GM12878 (cell line): ENCODE data around the gene BTF3. TPM values are rescaled to one million over a fixed set of nuclear protein-coding genes. Genes with fewer than 3 reads are reported as not detected.

Experiments
- ATAC-seq: fragments of 200-7000 bp; cut with Tn5 transposase; 3 replicates; pipeline ENCODE4 v1.9.1; 2020; ENCODE audit warnings: mild to moderate bottlenecking, moderate library complexity
- BruUV-seq: library from RNA; stranded (reverse); fragments of 400-500 nt; replicated peaks from 2 replicates; lab custom pipeline; 2021; lab: Mats Ljungman, UMichigan
- CTCF ChIA-PET: fragments of 300-600 bp; sonication (Branson Sonifier 250); formaldehyde crosslinking; extraction: SDS; loops from one replicate; lab custom pipeline; 2021; ENCODE audit warnings: inconsistent platforms; lab: Yijun Ruan, JAX
- POLR2A ChIA-PET: fragments of 350-600 bp; formaldehyde crosslinking; extraction: SDS; loops from one replicate; lab custom pipeline; 2021; ENCODE audit warnings: inconsistent platforms; lab: Charles Lee
- RAD21 ChIA-PET: fragments of 300-600 bp; sonication (Branson Sonifier 250); formaldehyde crosslinking; loops from one replicate; lab custom pipeline; 2023; ENCODE audit warnings: antibody characterized with exemption; ENCODE audit not compliant: unreplicated experiment; lab: Charles Lee
- SMC1A ChIA-PET: fragments of 300-600 bp; sonication (Branson Sonifier 250); formaldehyde crosslinking; loops from one replicate; lab custom pipeline; 2023; ENCODE audit not compliant: unreplicated experiment, uncharacterized antibody; lab: Charles Lee
- DNase-seq: peaks from one replicate; pipeline ENCODE4 v3.0.0-alpha.2; 2011; ENCODE audit warnings: low read depth, low spot score
- FAIRE-seq: peaks from 3 replicates; lab custom pipeline; 2011; peaks lifted over from hg19 to GRCh38; lab: Jason Lieb, UNC
- H2AFZ ChIP-seq: 2 replicates; pipeline ENCODE4 v1.6.0; 2011; ENCODE audit warnings: low read depth, low read length, control low read depth; ENCODE audit not compliant: control insufficient read depth
- H3K27ac ChIP-seq: 2 replicates; pipeline ENCODE4 v1.5.1; 2011; ENCODE audit warnings: control low read depth; ENCODE audit not compliant: control insufficient read depth, insufficient read depth
- H3K27me3 ChIP-seq, 2 experiments: replicated peaks in 1 of 2; 2 replicates each; pipeline versions ENCODE4 v1.6.0 to v1.6.1; 2011; ENCODE audit warnings: low read length in 1 of 2; ENCODE audit not compliant: control insufficient read depth in 2 of 2, insufficient read depth in 2 of 2
- H3K36me3 ChIP-seq, 2 experiments: 2 replicates each; pipeline ENCODE4 v1.5.1; 2011; ENCODE audit warnings: low read length in 1 of 2; ENCODE audit not compliant: control insufficient read depth in 2 of 2, insufficient read depth in 2 of 2
- H3K4me1 ChIP-seq: 2 replicates; pipeline ENCODE4 v1.6.1; 2011; ENCODE audit warnings: mild to moderate bottlenecking, low read length, moderate library complexity, mixed read lengths; ENCODE audit not compliant: control insufficient read depth, insufficient read depth
- H3K4me2 ChIP-seq: 2 replicates; pipeline ENCODE4 v1.6.0; 2011; ENCODE audit warnings: control low read depth; ENCODE audit not compliant: control insufficient read depth, insufficient read depth
- H3K4me3 ChIP-seq: fragments of 200-600 bp; sonication (generic); 2 replicates; pipeline ENCODE4 v1.5.1; 2016
- H3K79me2 ChIP-seq: 2 replicates; pipeline ENCODE4 v1.6.0; 2011; ENCODE audit warnings: low read length; ENCODE audit not compliant: control insufficient read depth, insufficient read depth
- H3K9ac ChIP-seq: 2 replicates; pipeline ENCODE4 v1.8.0; 2011; ENCODE audit warnings: low read length, control low read depth, mixed read lengths; ENCODE audit not compliant: control insufficient read depth, insufficient read depth
- H3K9me3 ChIP-seq: replicated peaks from 3 replicates; pipeline ENCODE4 v1.5.1; 2011; ENCODE audit warnings: mild to moderate bottlenecking, low read length; ENCODE audit not compliant: control insufficient read depth, insufficient read depth
- H4K20me1 ChIP-seq: 2 replicates; pipeline ENCODE4 v1.6.0; 2011; ENCODE audit not compliant: control insufficient read depth, insufficient read depth
- ETV6 ChIP-seq, 2 experiments: fragments of 450-650 bp in 1 of 2; IDR thresholded peaks in 1 of 2; conservative IDR thresholded peaks in 1 of 2; 2 replicates each; pipeline ENCODE4 v1.6.1; 2014; ENCODE audit warnings: antibody characterized with exemption in 1 of 2, borderline replicate concordance in 1 of 2, low read depth in 1 of 2, mild to moderate bottlenecking in 1 of 2, moderate library complexity in 1 of 2
- FOXK2 ChIP-seq: fragments of 450-650 bp; IDR thresholded peaks from 2 replicates; pipeline ENCODE4 v1.6.1; 2017; ENCODE audit warnings: mild to moderate bottlenecking, moderate library complexity
- KLF5 ChIP-seq: fragments of 450-650 bp; IDR thresholded peaks from 2 replicates; pipeline ENCODE4 v1.6.1; 2014; ENCODE audit warnings: mild to moderate bottlenecking; ENCODE audit not compliant: partially characterized antibody
- NBN ChIP-seq: fragments of 450-650 bp; IDR thresholded peaks from 2 replicates; pipeline ENCODE4 v1.6.1; 2016
- NFXL1 ChIP-seq: fragments of 450-650 bp; IDR thresholded peaks from 2 replicates; pipeline ENCODE4 v1.6.1; 2017; ENCODE audit warnings: antibody characterized with exemption, mild to moderate bottlenecking, borderline replicate concordance
- NR2F1 ChIP-seq: fragments of 450-650 bp; conservative IDR thresholded peaks from 2 replicates; pipeline ENCODE4 v1.6.1; 2017; ENCODE audit warnings: mild to moderate bottlenecking
- POU2F2 ChIP-seq: IDR thresholded peaks from 3 replicates; pipeline ENCODE4 v1.6.1; 2011; ENCODE audit warnings: low read depth, mild to moderate bottlenecking, low read length, borderline replicate concordance
- SIX5 ChIP-seq: IDR thresholded peaks from 2 replicates; pipeline ENCODE4 v1.6.1; 2011; ENCODE audit warnings: mild to moderate bottlenecking, low read depth, low read length, moderate library complexity; ENCODE audit not compliant: severe bottlenecking
- SRF ChIP-seq, 2 experiments: IDR thresholded peaks; 2 replicates each; pipeline ENCODE4 v1.6.1; 2011; ENCODE audit warnings: low read depth in 2 of 2, low read length in 2 of 2, mild to moderate bottlenecking in 1 of 2, moderate library complexity in 1 of 2
- TAF1 ChIP-seq: IDR thresholded peaks from 2 replicates; pipeline ENCODE4 v1.6.1; 2011; ENCODE audit warnings: mild to moderate bottlenecking, low read depth, low read length, borderline replicate concordance
- ZBED1 ChIP-seq: IDR thresholded peaks from 2 replicates; pipeline ENCODE4 v1.6.1; 2016; ENCODE audit warnings: borderline replicate concordance
- ZNF217 ChIP-seq: fragments of 450-650 bp; IDR thresholded peaks from 2 replicates; pipeline ENCODE4 v1.6.1; 2017; ENCODE audit warnings: antibody characterized with exemption, mild to moderate bottlenecking
- WGBS: methylation state at CpG from one replicate; pipeline ENCODE4 v1.1.6; 2016; ENCODE audit warnings: low lambda C conversion rate; ENCODE audit not compliant: insufficient replicate concordance, insufficient coverage; ENCODE audit errors: missing lambda C conversion rate; 5-methylcytosine and 5-hydroxymethylcytosine counted together
- in situ Hi-C: fragments of 300-500 bp; cut with MboI; formaldehyde crosslinking; loops from 9 replicates; pipeline ENCODE4 v1.14.3; 2018; ENCODE audit warnings: mixed read lengths
- intact Hi-C: fragments of 100-400 bp; cut with micrococcal nuclease; formaldehyde crosslinking; loops from one replicate; pipeline ENCODE4 v1.14.2; 2022; ENCODE audit not compliant: unreplicated experiment
- polyA plus RNA-seq, 11 experiments: library from polyadenylated mRNA; depleted of rRNA in 4 of 11; unstranded in 6 of 11; stranded (reverse) in 5 of 11; fragments of >200 nt; fragmentation: Nextera tagmentation in 4 of 11; fragmentation: Illumina TruSeq in 1 of 11; extraction: Ambion mirVana in 4 of 11; extraction: Trizol in 1 of 11; gene quantifications; 1 replicate in 1 of 11; 2 replicates in 10 of 11; pipeline versions ENCODE4 v1.2.1 to v1.2.3, GENCODE V29; 2011 to 2016; ENCODE audit warnings: inconsistent platforms in 2 of 11, missing spikeins in 2 of 11, low read depth in 1 of 11
- total RNA-seq, 4 experiments: library from RNA; depleted of rRNA in 3 of 4; stranded (reverse); fragments of >200 nt in 3 of 4; fragmentation: Illumina TruSeq in 1 of 4; extraction: Trizol in 1 of 4; gene quantifications; 2 replicates each; pipeline versions ENCODE4 v1.2.1 to v1.2.3, GENCODE V29; 2013 to 2021
- TF ChIP-seq, protein P1 (sequence below): fragments of 450-650 bp; IDR thresholded peaks from 2 replicates; pipeline ENCODE4 v1.6.1; 2017; ENCODE audit warnings: borderline replicate concordance
- TF ChIP-seq, protein P2 (sequence below): fragments of 450-650 bp; IDR thresholded peaks from 2 replicates; pipeline ENCODE4 v1.6.1; 2017; ENCODE audit warnings: antibody characterized with exemption, mild to moderate bottlenecking, moderate library complexity

BTF3 gene
- total and polyA plus RNA-seq, 10 of the 15 experiments (the other 5 are each of a cell fraction or from before 2014, with no cell fraction given), result 492 to 1,650 (median 904) TPM

DNA sequence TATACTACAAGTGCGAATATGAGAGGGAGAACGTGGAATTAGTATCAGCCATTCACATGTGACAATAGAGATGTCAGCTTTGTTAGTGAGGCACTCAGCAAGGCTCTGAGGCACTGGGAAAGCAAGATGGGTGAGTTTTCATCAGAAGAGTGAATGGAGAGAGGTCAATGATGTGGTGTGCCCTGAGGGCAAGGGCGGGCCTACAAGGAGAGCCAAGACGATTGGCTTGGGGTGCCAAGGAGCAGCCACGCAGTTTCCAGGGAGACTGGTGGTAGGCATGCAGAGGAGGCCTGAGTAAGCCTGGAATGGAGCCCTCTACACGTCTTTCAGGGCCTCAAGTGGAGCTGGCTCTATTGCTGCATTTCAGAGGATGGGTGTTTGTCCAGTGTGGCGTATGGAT, 24.7 kb downstream of the BTF3 start:
- no peak overlapping the region for H3K4me2 ChIP-seq
- WGBS, result 50% methylated on average over 7 of the region's 7 CpGs
- no peaks in the 10 kb centered on the region for H3K4me1 ChIP-seq
- ChIA-PET CTCF (interaction anchor here (0.7 to 10.3 kb wide), 3 partner anchors 14 to 360 kb away, joined by 3 to 139 read pairs (median 4); no protein-coding TSS in a partner anchor), POLR2A (no interaction called here), SMC1A (interaction anchor here (6.2 kb wide), 1 partner anchor 14 kb away, joined by 48 read pairs; no protein-coding TSS in a partner anchor)
- FAIRE-seq (no peak), ATAC-seq (no peak)
- H3K79me2 ChIP-seq, result no peaks in the 10 kb centered on the region
- no peaks in the 10 kb centered on the region for H3K9me3 ChIP-seq
- no peaks in the 10 kb centered on the region for H3K27me3 ChIP-seq
- H3K9ac ChIP-seq, result no peak overlapping the region
- TF ChIP-seq, protein P1, sequence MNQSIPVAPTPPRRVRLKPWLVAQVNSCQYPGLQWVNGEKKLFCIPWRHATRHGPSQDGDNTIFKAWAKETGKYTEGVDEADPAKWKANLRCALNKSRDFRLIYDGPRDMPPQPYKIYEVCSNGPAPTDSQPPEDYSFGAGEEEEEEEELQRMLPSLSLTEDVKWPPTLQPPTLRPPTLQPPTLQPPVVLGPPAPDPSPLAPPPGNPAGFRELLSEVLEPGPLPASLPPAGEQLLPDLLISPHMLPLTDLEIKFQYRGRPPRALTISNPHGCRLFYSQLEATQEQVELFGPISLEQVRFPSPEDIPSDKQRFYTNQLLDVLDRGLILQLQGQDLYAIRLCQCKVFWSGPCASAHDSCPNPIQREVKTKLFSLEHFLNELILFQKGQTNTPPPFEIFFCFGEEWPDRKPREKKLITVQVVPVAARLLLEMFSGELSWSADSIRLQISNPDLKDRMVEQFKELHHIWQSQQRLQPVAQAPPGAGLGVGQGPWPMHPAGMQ, result no peak
- TF ChIP-seq NFXL1 (no peak), SRF (IDR thresholded peaks at IDR 0.05; ENCODE audit: low read depth in 2 of 2, low read length in 2 of 2) (no peak), KLF5 (no peak), NR2F1 (no peak), NBN (no peak), ZNF217 (no peak), FOXK2 (no peak), ETV6 (conservative IDR thresholded peaks at IDR 0.05 in 1 of 2, IDR thresholded peaks at IDR 0.05 in 1 of 2; ENCODE audit: borderline replicate concordance in 1 of 2, low read depth in 1 of 2) (no peak), POU2F2 (no peak), TAF1 (no peak), ZBED1 (no peak), SIX5 (no peak)
- TF ChIP-seq, protein P2, sequence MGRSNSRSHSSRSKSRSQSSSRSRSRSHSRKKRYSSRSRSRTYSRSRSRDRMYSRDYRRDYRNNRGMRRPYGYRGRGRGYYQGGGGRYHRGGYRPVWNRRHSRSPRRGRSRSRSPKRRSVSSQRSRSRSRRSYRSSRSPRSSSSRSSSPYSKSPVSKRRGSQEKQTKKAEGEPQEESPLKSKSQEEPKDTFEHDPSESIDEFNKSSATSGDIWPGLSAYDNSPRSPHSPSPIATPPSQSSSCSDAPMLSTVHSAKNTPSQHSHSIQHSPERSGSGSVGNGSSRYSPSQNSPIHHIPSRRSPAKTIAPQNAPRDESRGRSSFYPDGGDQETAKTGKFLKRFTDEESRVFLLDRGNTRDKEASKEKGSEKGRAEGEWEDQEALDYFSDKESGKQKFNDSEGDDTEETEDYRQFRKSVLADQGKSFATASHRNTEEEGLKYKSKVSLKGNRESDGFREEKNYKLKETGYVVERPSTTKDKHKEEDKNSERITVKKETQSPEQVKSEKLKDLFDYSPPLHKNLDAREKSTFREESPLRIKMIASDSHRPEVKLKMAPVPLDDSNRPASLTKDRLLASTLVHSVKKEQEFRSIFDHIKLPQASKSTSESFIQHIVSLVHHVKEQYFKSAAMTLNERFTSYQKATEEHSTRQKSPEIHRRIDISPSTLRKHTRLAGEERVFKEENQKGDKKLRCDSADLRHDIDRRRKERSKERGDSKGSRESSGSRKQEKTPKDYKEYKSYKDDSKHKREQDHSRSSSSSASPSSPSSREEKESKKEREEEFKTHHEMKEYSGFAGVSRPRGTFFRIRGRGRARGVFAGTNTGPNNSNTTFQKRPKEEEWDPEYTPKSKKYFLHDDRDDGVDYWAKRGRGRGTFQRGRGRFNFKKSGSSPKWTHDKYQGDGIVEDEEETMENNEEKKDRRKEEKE, result no peak
- TF ChIP-seq, all 136 proteins: peak for 0
- RAD21 ChIA-PET, result interaction anchor here (1.2 kb wide), 1 partner anchor 27 kb away, joined by 3 read pairs; no protein-coding TSS in a partner anchor
- H3K36me3 ChIP-seq, result no peaks in the 10 kb centered on the region
- intact Hi-C loops (no loop called here), in situ Hi-C loops (no loop called here)
- H4K20me1 ChIP-seq, result no peaks in the 10 kb centered on the region
- no peak overlapping the region for H2AFZ ChIP-seq
- no peak overlapping the region for H3K27ac ChIP-seq
- BruUV-seq, result no TSS peak
- no peak overlapping the region for H3K4me3 ChIP-seq
- DNase-seq, result no peak
